ENCODE results near the gene TAF1B.

- TF ChIP-seq CTCF (IDR thresholded peaks at IDR 0.05) (no peak), POLR2A (IDR thresholded peaks at IDR 0.05) (no peak), POLR2AphosphoS5 (IDR thresholded peaks at IDR 0.05) (no peak)
These were observed 127.1 kb downstream of the TAF1B start for GRCh38 chr2:9970200-9971044.

Measured in transverse colon (tissue), 4 donors.